Cardiac muscle cell (in vitro differentiated cells and primary cell): ENCODE results near the gene MCUB. TPM values are rescaled to one million over a fixed set of nuclear protein-coding genes. Genes with fewer than 3 reads are reported as not detected.

Source experiments
- DNase-seq, 2 donors: peaks; one replicate each; pipeline versions ENCODE4 v3.0.0 to v3.0.0-alpha.2; 2010 to 2017; ENCODE audit warnings: low read depth in 1 of 2, low spot score in 1 of 2
- H3K27ac ChIP-seq: fragments of 200-600 bp; sonication (generic); 2 replicates; pipeline ENCODE4 v1.5.1; 2016
- H3K27me3 ChIP-seq: fragments of 200-600 bp; sonication (generic); 2 replicates; pipeline ENCODE4 v1.6.0; 2016; ENCODE audit warnings: control low read depth
- H3K36me3 ChIP-seq: fragments of 200-600 bp; sonication (generic); 2 replicates; pipeline ENCODE4 v1.5.1; 2016; ENCODE audit warnings: control low read depth
- H3K4me1 ChIP-seq: fragments of 200-600 bp; sonication (generic); 2 replicates; pipeline ENCODE4 v1.8.1; 2017; ENCODE audit warnings: low read depth, mild to moderate bottlenecking, mixed run types
- H3K4me3 ChIP-seq: fragments of 200-600 bp; sonication (generic); 2 replicates; pipeline ENCODE4 v1.5.1; 2016; ENCODE audit warnings: mild to moderate bottlenecking
- H3K9me3 ChIP-seq: fragments of 200-600 bp; sonication (generic); 2 replicates; pipeline ENCODE4 v1.5.1; 2017; ENCODE audit warnings: low read depth, mild to moderate bottlenecking, control low read depth
- CTCF ChIP-seq: IDR thresholded peaks from 2 replicates; pipeline ENCODE4 v1.5.1; 2012; ENCODE audit warnings: low read depth, mild to moderate bottlenecking, low read length
- polyA plus RNA-seq: library from polyadenylated mRNA; unstranded; fragments of >200 nt; fragmentation: Nextera tagmentation; extraction: Ambion mirVana; gene quantifications from 2 replicates; pipeline ENCODE4 v1.2.1, GENCODE V29; 2016
- total RNA-seq: library from RNA; depleted of rRNA; stranded (reverse); fragments of >200 nt; gene quantifications from 2 replicates; pipeline ENCODE4 v1.2.3, GENCODE V29; 2016

Gene MCUB
- total and polyA plus RNA-seq, 2 experiments from 2014 or later, result 1.4 to 3.1 TPM

- DNase-seq, result peak in 1 of 2 donors; percentile 60
- H3K27ac ChIP-seq, result no peak overlapping the region
Observed at GRCh38 chr4:109559625-109559982, 442 bp upstream of the MCUB start.

GRCh38 chr4:109560687-109561461, 828 bp downstream of the MCUB start:
- H3K4me3 ChIP-seq, result peak overlapping the region; percentile 79
- no peak overlapping the region for H3K27ac ChIP-seq
- H3K9me3 ChIP-seq, result no peaks in the 10 kb centered on the region
- H3K27me3 ChIP-seq, result peaks cover 29% of the 10 kb centered on the region
- no peaks in the 10 kb centered on the region for H3K36me3 ChIP-seq
- peak; percentile 23 to 80 for DNase-seq
- TF ChIP-seq CTCF, result no peak
- peaks cover 3% of the 10 kb centered on the region for H3K4me1 ChIP-seq

More at GRCh38 chr4:109559625-109559982, 442 bp upstream of the MCUB start:
- Histone ChIP-seq H3K4me1 (peaks cover 3% of the 10 kb centered on the region), H3K36me3 (no peaks in the 10 kb centered on the region), H3K9me3 (no peaks in the 10 kb centered on the region), H3K4me3 (peak overlapping the region; percentile 79), H3K27me3 (peaks cover 29% of the 10 kb centered on the region)
- no peak for TF ChIP-seq CTCF

- peak in 1 of 2 donors; percentile 34 for DNase-seq
- Histone ChIP-seq H3K9me3 (no peaks in the 10 kb centered on the region), H3K27me3 (peaks cover 29% of the 10 kb centered on the region), H3K4me1 (peaks cover 3% of the 10 kb centered on the region), H3K36me3 (no peaks in the 10 kb centered on the region), H3K4me3 (no peak overlapping the region), H3K27ac (no peak overlapping the region)
- no peak for TF ChIP-seq CTCF
Observed at GRCh38 chr4:109562457-109563239, 2.6 kb downstream of the MCUB start.

- DNase-seq, result no peak
- H3K4me3 ChIP-seq, result no peak overlapping the region
- no peaks in the 10 kb centered on the region for H3K9me3 ChIP-seq
- H3K36me3 ChIP-seq, result no peaks in the 10 kb centered on the region
- no peak overlapping the region for H3K27ac ChIP-seq
- TF ChIP-seq CTCF, result no peak
- no peaks in the 10 kb centered on the region for H3K27me3 ChIP-seq
- H3K4me1 ChIP-seq, result no peaks in the 10 kb centered on the region
Observed at GRCh38 chr4:109571494-109571893, 11.4 kb downstream of the MCUB start.

GRCh38 chr4:109572154-109572553, 12.1 kb downstream of the MCUB start:
- no peak for DNase-seq
- no peaks in the 10 kb centered on the region for H3K27me3 ChIP-seq
- no peak overlapping the region for H3K27ac ChIP-seq
- TF ChIP-seq CTCF, result no peak
- no peaks in the 10 kb centered on the region for H3K9me3 ChIP-seq
- no peak overlapping the region for H3K4me3 ChIP-seq
- H3K4me1 ChIP-seq, result no peaks in the 10 kb centered on the region
- no peaks in the 10 kb centered on the region for H3K36me3 ChIP-seq
